Neural cell (in vitro differentiated cells): ENCODE measurements around the gene HPF1. TPM values are rescaled to one million over a fixed set of nuclear protein-coding genes. Genes with fewer than 3 reads are reported as not detected.

ENCODE experiments used
- H2AFZ ChIP-seq: fragments of 200-600, 300-800 bp; sonication (generic), shearing (Covaris generic); 2 replicates; pipeline ENCODE4 v1.6.0; 2014; ENCODE audit warnings: low read depth, mild to moderate bottlenecking, antibody characterized with exemption, low read length, moderate library complexity
- H3F3A ChIP-seq: fragments of 200-600 bp; shearing (Covaris generic); 2 replicates; pipeline ENCODE4 v1.6.1; 2016; ENCODE audit warnings: mild to moderate bottlenecking, moderate library complexity, mixed read lengths, antibody characterized with exemption, low read length; ENCODE audit not compliant: insufficient read depth, poor library complexity, severe bottlenecking
- H3K27ac ChIP-seq: fragments of 200-600, 300-800 bp; sonication (generic), shearing (Covaris generic); 2 replicates; pipeline ENCODE4 v1.5.1; 2014; ENCODE audit warnings: mild to moderate bottlenecking, low read length, moderate library complexity
- H3K27me3 ChIP-seq: fragments of 300-800, 200-600 bp; sonication (generic), shearing (Covaris generic); 2 replicates; pipeline ENCODE4 v1.6.0; 2014; ENCODE audit warnings: mild to moderate bottlenecking, low read depth, low read length, moderate library complexity; ENCODE audit not compliant: insufficient read depth
- H3K36me3 ChIP-seq: fragments of 300-800, 200-600 bp; sonication (generic), shearing (Covaris generic); 2 replicates; pipeline ENCODE4 v1.5.1; 2014; ENCODE audit warnings: mild to moderate bottlenecking, antibody characterized with exemption, low read length, moderate library complexity; ENCODE audit not compliant: insufficient read depth
- H3K4me2 ChIP-seq: fragments of 300-800, 200-600 bp; sonication (generic), shearing (Covaris generic); 2 replicates; pipeline ENCODE4 v1.6.0; 2014; ENCODE audit warnings: mild to moderate bottlenecking, low read length
- H3K4me3 ChIP-seq: fragments of 300-800, 200-600 bp; sonication (generic), shearing (Covaris generic); 2 replicates; pipeline ENCODE4 v1.5.1; 2014; ENCODE audit warnings: mild to moderate bottlenecking, low read length, moderate library complexity
- H3K79me2 ChIP-seq: fragments of 200-600 bp; shearing (Covaris generic); replicated peaks from 2 replicates; pipeline ENCODE4 v1.6.0; 2014; ENCODE audit warnings: mild to moderate bottlenecking, low read length, moderate library complexity; ENCODE audit not compliant: insufficient read depth
- H3K9ac ChIP-seq: fragments of 300-800, 200-600 bp; sonication (generic), shearing (Covaris generic); 2 replicates; pipeline ENCODE4 v1.6.1; 2016; ENCODE audit warnings: mild to moderate bottlenecking, low read length, mixed read lengths
- H3K9me2 ChIP-seq: fragments of 200-600 bp; shearing (Covaris generic); 2 replicates; pipeline ENCODE4 v1.6.1; 2016; ENCODE audit warnings: mild to moderate bottlenecking, low read length, mixed read lengths; ENCODE audit not compliant: insufficient read depth
- H3K9me3 ChIP-seq: fragments of 200-600, 300-800 bp; sonication (generic), shearing (Covaris generic); 2 replicates; pipeline ENCODE4 v1.6.1; 2016; ENCODE audit warnings: mild to moderate bottlenecking, mixed run types, low read length, moderate library complexity, mixed read lengths
- H4K20me1 ChIP-seq: fragments of 200-600 bp; shearing (Covaris generic); 2 replicates; pipeline ENCODE4 v1.6.1; 2016; ENCODE audit warnings: mild to moderate bottlenecking, mixed run types; ENCODE audit not compliant: insufficient read depth
- EP300 ChIP-seq: fragments of 450-650 bp; conservative IDR thresholded peaks from 2 replicates; pipeline ENCODE4 v1.6.1; 2014; ENCODE audit warnings: antibody characterized with exemption, mild to moderate bottlenecking, moderate library complexity; ENCODE audit not compliant: poor library complexity, severe bottlenecking
- EZH2 ChIP-seq: fragments of 200-600, 300-800 bp; shearing (Covaris generic), sonication (generic); IDR thresholded peaks from 2 replicates; pipeline ENCODE4 v1.6.1; 2014; ENCODE audit warnings: antibody characterized with exemption, low read length, borderline replicate concordance, mild to moderate bottlenecking; ENCODE audit not compliant: insufficient read depth, poor library complexity, severe bottlenecking
- MXI1 ChIP-seq: fragments of 450-650 bp; conservative IDR thresholded peaks from 2 replicates; pipeline ENCODE4 v1.6.1; 2014; ENCODE audit warnings: antibody characterized with exemption, mild to moderate bottlenecking; ENCODE audit not compliant: poor library complexity, severe bottlenecking
- POLR2AphosphoS5 ChIP-seq: IDR thresholded peaks from 2 replicates; pipeline ENCODE4 v1.6.1; 2012
- RAD21 ChIP-seq: fragments of 450-650 bp; conservative IDR thresholded peaks from 2 replicates; pipeline ENCODE4 v1.6.1; 2014; ENCODE audit warnings: antibody characterized with exemption, mild to moderate bottlenecking, moderate library complexity
- SMC3 ChIP-seq: fragments of 450-650 bp; conservative IDR thresholded peaks from 2 replicates; pipeline ENCODE4 v1.6.1; 2014; ENCODE audit warnings: antibody characterized with exemption, mild to moderate bottlenecking, moderate library complexity; ENCODE audit not compliant: poor library complexity
- TAF1 ChIP-seq: IDR thresholded peaks from 2 replicates; pipeline ENCODE4 v1.6.1; 2012; ENCODE audit warnings: low read depth
- polyA plus RNA-seq: library from polyadenylated mRNA; depleted of rRNA; stranded (reverse); fragments of >200 nt; gene quantifications from 2 replicates; pipeline ENCODE4 v1.2.3, GENCODE V29; 2014
- TF ChIP-seq, protein P1 (sequence below): IDR thresholded peaks from 2 replicates; pipeline ENCODE4 v1.6.1; 2012; ENCODE audit warnings: borderline replicate concordance
- TF ChIP-seq, protein P2 (sequence below): fragments of 450-650 bp; IDR thresholded peaks from 2 replicates; pipeline ENCODE4 v1.5.1; 2014; ENCODE audit warnings: antibody characterized with exemption, mild to moderate bottlenecking, moderate library complexity; ENCODE audit not compliant: poor library complexity, severe bottlenecking

The HPF1 gene
- polyA plus RNA-seq, 1 donor from 2014 or later: 143 TPM

DNA sequence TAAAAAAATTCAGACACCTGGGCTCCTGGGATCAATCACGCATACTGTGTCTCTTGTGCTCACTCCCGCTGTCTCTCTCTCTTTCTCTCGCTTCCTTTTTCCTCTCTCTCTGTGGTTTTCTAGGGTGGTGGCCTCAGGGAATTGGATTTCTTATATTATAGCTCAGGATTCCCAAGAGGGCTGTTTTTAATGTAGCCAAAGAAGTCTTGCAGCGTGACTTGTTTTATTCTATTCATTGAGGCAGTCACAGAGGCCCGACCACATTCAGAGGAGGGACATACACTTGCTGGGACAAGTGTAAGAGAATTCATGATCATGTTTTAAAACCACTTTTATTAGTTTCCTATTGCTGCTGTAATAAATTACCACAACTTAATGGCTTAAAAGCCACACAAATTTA lies 59.4 kb downstream of the HPF1 start:
- no peak overlapping the region for H3K4me2 ChIP-seq
- no peaks in the 10 kb centered on the region for H3F3A ChIP-seq
- H3K9ac ChIP-seq: no peak overlapping the region
- H3K27me3 ChIP-seq: no peaks in the 10 kb centered on the region
- H4K20me1 ChIP-seq: no peaks in the 10 kb centered on the region
- H3K36me3 ChIP-seq: peaks cover 26% of the 10 kb centered on the region
- no peaks in the 10 kb centered on the region for H3K9me2 ChIP-seq
- no peak overlapping the region for H3K27ac ChIP-seq
- no peaks in the 10 kb centered on the region for H3K79me2 ChIP-seq
- H3K9me3 ChIP-seq: peaks cover 6% of the 10 kb centered on the region
- TF ChIP-seq RAD21 (no peak), MXI1 (no peak), EP300 (no peak), EZH2 (no peak), POLR2AphosphoS5 (no peak), TAF1 (no peak), SMC3 (no peak)
- TF ChIP-seq, protein P1, sequence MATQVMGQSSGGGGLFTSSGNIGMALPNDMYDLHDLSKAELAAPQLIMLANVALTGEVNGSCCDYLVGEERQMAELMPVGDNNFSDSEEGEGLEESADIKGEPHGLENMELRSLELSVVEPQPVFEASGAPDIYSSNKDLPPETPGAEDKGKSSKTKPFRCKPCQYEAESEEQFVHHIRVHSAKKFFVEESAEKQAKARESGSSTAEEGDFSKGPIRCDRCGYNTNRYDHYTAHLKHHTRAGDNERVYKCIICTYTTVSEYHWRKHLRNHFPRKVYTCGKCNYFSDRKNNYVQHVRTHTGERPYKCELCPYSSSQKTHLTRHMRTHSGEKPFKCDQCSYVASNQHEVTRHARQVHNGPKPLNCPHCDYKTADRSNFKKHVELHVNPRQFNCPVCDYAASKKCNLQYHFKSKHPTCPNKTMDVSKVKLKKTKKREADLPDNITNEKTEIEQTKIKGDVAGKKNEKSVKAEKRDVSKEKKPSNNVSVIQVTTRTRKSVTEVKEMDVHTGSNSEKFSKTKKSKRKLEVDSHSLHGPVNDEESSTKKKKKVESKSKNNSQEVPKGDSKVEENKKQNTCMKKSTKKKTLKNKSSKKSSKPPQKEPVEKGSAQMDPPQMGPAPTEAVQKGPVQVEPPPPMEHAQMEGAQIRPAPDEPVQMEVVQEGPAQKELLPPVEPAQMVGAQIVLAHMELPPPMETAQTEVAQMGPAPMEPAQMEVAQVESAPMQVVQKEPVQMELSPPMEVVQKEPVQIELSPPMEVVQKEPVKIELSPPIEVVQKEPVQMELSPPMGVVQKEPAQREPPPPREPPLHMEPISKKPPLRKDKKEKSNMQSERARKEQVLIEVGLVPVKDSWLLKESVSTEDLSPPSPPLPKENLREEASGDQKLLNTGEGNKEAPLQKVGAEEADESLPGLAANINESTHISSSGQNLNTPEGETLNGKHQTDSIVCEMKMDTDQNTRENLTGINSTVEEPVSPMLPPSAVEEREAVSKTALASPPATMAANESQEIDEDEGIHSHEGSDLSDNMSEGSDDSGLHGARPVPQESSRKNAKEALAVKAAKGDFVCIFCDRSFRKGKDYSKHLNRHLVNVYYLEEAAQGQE: no peak
- TF ChIP-seq, protein P2, sequence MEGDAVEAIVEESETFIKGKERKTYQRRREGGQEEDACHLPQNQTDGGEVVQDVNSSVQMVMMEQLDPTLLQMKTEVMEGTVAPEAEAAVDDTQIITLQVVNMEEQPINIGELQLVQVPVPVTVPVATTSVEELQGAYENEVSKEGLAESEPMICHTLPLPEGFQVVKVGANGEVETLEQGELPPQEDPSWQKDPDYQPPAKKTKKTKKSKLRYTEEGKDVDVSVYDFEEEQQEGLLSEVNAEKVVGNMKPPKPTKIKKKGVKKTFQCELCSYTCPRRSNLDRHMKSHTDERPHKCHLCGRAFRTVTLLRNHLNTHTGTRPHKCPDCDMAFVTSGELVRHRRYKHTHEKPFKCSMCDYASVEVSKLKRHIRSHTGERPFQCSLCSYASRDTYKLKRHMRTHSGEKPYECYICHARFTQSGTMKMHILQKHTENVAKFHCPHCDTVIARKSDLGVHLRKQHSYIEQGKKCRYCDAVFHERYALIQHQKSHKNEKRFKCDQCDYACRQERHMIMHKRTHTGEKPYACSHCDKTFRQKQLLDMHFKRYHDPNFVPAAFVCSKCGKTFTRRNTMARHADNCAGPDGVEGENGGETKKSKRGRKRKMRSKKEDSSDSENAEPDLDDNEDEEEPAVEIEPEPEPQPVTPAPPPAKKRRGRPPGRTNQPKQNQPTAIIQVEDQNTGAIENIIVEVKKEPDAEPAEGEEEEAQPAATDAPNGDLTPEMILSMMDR: no peak
- H2AFZ ChIP-seq: no peak overlapping the region
- no peak overlapping the region for H3K4me3 ChIP-seq

- H3K9ac ChIP-seq: no peak overlapping the region
- TF ChIP-seq SMC3: no peak
- TF ChIP-seq, protein P1: no peak
- no peak for TF ChIP-seq POLR2AphosphoS5
- no peak for TF ChIP-seq EP300
- TF ChIP-seq, protein P2: no peak
- TF ChIP-seq MXI1: no peak
- no peak for TF ChIP-seq EZH2
- TF ChIP-seq RAD21: no peak
- no peak for TF ChIP-seq TAF1
- no peaks in the 10 kb centered on the region for H3K9me3 ChIP-seq
- H4K20me1 ChIP-seq: no peaks in the 10 kb centered on the region
- H3K4me2 ChIP-seq: no peak overlapping the region
- H3K27ac ChIP-seq: no peak overlapping the region
- H3K9me2 ChIP-seq: no peaks in the 10 kb centered on the region
- no peak overlapping the region for H2AFZ ChIP-seq
- H3K27me3 ChIP-seq: no peaks in the 10 kb centered on the region
- peaks cover 19% of the 10 kb centered on the region for H3K36me3 ChIP-seq
- H3K4me3 ChIP-seq: no peak overlapping the region
- H3F3A ChIP-seq: no peaks in the 10 kb centered on the region
- no peaks in the 10 kb centered on the region for H3K79me2 ChIP-seq
Observed at GRCh38 chr4:169690787-169691186, 67.0 kb downstream of the HPF1 start.
